Astrocyte (in vitro differentiated cells and primary cell): Measurements from ENCODE around the gene PLD2. TPM values are rescaled to one million over a fixed set of nuclear protein-coding genes. Genes with fewer than 3 reads are reported as not detected.
"Not testable (repeated sequence)": the region's sequence is repeated elsewhere in the genome, so short reads cannot be mapped to it uniquely, and the experiment has no call there.

ENCODE experiments used
- DNase-seq: peaks from one replicate; pipeline ENCODE4 v3.0.0-alpha.2; 2010; ENCODE audit warnings: low read depth
- FAIRE-seq: peaks from 2 replicates; lab custom pipeline; 2011; peaks lifted over from hg19 to GRCh38; lab: Jason Lieb, UNC
- H2AFZ ChIP-seq: 2 replicates; pipeline ENCODE4 v1.6.0; 2012; ENCODE audit warnings: low read depth, low read length, inconsistent platforms
- H3K27ac ChIP-seq: 2 replicates; pipeline ENCODE4 v1.5.1; 2011; ENCODE audit warnings: low read depth, low read length, inconsistent platforms
- H3K27me3 ChIP-seq: 2 replicates; pipeline ENCODE4 v1.6.0; 2011; ENCODE audit warnings: low read length, inconsistent platforms; ENCODE audit not compliant: insufficient read depth
- H3K36me3 ChIP-seq: 2 replicates; pipeline ENCODE4 v1.5.1; 2011; ENCODE audit warnings: low read length, inconsistent platforms; ENCODE audit not compliant: insufficient read depth
- H3K4me1 ChIP-seq: 2 replicates; pipeline ENCODE4 v1.5.1; 2011; ENCODE audit warnings: low read length, inconsistent platforms; ENCODE audit not compliant: insufficient read depth
- H3K4me2 ChIP-seq: 2 replicates; pipeline ENCODE4 v1.6.0; 2012; ENCODE audit warnings: low read length, inconsistent platforms
- H3K4me3 ChIP-seq: 2 replicates; pipeline ENCODE4 v1.5.1; 2011; ENCODE audit warnings: low read depth, mild to moderate bottlenecking, low read length, inconsistent platforms; ENCODE audit not compliant: insufficient read depth
- H3K79me2 ChIP-seq: 2 replicates; pipeline ENCODE4 v1.6.0; 2012; ENCODE audit warnings: mild to moderate bottlenecking, low read length, inconsistent platforms; ENCODE audit not compliant: insufficient read depth
- H3K9ac ChIP-seq: 2 replicates; pipeline ENCODE4 v1.6.0; 2012; ENCODE audit warnings: mild to moderate bottlenecking, low read length, inconsistent platforms
- H3K9me3 ChIP-seq: 2 replicates; pipeline ENCODE4 v1.5.1; 2012; ENCODE audit warnings: low read depth, mild to moderate bottlenecking, low read length, inconsistent platforms; ENCODE audit not compliant: insufficient read depth
- H4K20me1 ChIP-seq: 2 replicates; pipeline ENCODE4 v1.6.0; 2012; ENCODE audit warnings: low read length, inconsistent platforms; ENCODE audit not compliant: insufficient read depth
- H3K27ac Mint-ChIP-seq: one replicate; pipeline ENCODE4 v1.8.0; 2021; ENCODE audit warnings: mild to moderate bottlenecking, mixed read lengths; ENCODE audit not compliant: unreplicated experiment
- H3K27me3 Mint-ChIP-seq: one replicate; pipeline ENCODE4 v1.8.0; 2021; ENCODE audit warnings: low read depth, mixed read lengths; ENCODE audit not compliant: unreplicated experiment
- H3K36me3 Mint-ChIP-seq: one replicate; pipeline ENCODE4 v1.8.0; 2021; ENCODE audit warnings: low read depth, mixed read lengths; ENCODE audit not compliant: unreplicated experiment
- H3K4me1 Mint-ChIP-seq: one replicate; pipeline ENCODE4 v1.8.0; 2021; ENCODE audit warnings: low read depth, mixed read lengths; ENCODE audit not compliant: unreplicated experiment
- H3K4me3 Mint-ChIP-seq: one replicate; pipeline ENCODE4 v1.8.0; 2021; ENCODE audit warnings: mild to moderate bottlenecking, moderate library complexity, mixed read lengths; ENCODE audit not compliant: unreplicated experiment
- H3K9me3 Mint-ChIP-seq: one replicate; pipeline ENCODE4 v1.8.0; 2021; ENCODE audit warnings: mild to moderate bottlenecking, mixed read lengths; ENCODE audit not compliant: unreplicated experiment
- EZH2 ChIP-seq: IDR thresholded peaks from 2 replicates; pipeline ENCODE4 v1.6.1; 2012; ENCODE audit warnings: mild to moderate bottlenecking, low read length, inconsistent platforms; ENCODE audit not compliant: insufficient read depth
- total RNA-seq: library from RNA; stranded (reverse); gene quantifications from 2 replicates; pipeline ENCODE4 v1.2.1, GENCODE V29; 2021
- TF ChIP-seq, protein P1 (sequence below): IDR thresholded peaks from 2 replicates; pipeline ENCODE4 v1.5.1; 2011; ENCODE audit warnings: low read depth, mild to moderate bottlenecking, inconsistent platforms, low read length, moderate library complexity; ENCODE audit not compliant: insufficient read depth

PLD2 gene
- total RNA-seq, 1 donor from 2014 or later, result 29.3 TPM

DNA sequence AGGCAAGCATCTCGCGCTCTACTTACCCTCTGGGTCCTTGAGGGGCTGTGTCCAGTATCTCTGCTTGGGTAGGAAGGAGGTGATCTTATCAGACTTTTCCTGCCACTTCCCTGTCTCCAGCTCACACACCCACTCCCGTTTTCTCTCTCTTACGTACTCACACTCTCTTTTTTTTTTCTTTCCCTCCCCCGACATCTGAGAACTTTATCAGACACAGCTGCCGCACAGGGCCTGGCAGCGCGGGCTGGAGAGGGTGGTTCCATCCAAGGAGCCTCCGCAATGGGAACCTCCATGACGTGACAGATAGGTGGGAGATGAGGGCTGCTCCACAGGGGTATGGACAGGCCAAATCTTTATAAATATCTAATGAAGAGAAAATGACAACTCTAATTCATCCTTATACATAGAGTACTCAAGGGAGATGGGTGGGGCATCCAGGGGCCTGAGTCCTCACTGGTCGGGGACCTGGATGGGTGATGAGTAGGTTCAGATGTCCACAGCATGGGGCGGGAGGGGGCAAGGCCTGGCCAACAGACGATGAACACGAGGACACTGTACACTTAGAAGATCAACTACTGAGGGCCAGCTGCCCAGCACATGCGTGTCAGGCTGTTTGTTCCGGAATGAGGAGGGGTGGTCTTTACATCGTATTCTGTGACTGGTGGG lies 49.5 kb downstream of the PLD2 start:
- Histone ChIP-seq H3K27ac (no peak overlapping the region), H3K9ac (no peak overlapping the region), H3K9me3 (no peaks in the 10 kb centered on the region), H3K36me3 (no peaks in the 10 kb centered on the region), H3K79me2 (peaks cover 22% of the 10 kb centered on the region), H3K4me3 (no peak overlapping the region), H4K20me1 (peaks cover 68% of the 10 kb centered on the region), H3K27me3 (no peaks in the 10 kb centered on the region), H3K4me2 (no peak overlapping the region), H3K4me1 (peaks cover 18% of the 10 kb centered on the region), H2AFZ (no peak overlapping the region)
- H3K4me1 Mint-ChIP-seq, result peaks cover 41% of the 10 kb centered on the region
- peaks cover 2% of the 10 kb centered on the region for H3K9me3 Mint-ChIP-seq
- FAIRE-seq (no peak), DNase-seq (no peak)
- peaks cover 17% of the 10 kb centered on the region for H3K36me3 Mint-ChIP-seq
- H3K27me3 Mint-ChIP-seq, result no peaks in the 10 kb centered on the region
- peak overlapping the region; percentile 5 for H3K4me3 Mint-ChIP-seq
- H3K27ac Mint-ChIP-seq, result peak overlapping the region; percentile 67
- TF ChIP-seq, protein P1, sequence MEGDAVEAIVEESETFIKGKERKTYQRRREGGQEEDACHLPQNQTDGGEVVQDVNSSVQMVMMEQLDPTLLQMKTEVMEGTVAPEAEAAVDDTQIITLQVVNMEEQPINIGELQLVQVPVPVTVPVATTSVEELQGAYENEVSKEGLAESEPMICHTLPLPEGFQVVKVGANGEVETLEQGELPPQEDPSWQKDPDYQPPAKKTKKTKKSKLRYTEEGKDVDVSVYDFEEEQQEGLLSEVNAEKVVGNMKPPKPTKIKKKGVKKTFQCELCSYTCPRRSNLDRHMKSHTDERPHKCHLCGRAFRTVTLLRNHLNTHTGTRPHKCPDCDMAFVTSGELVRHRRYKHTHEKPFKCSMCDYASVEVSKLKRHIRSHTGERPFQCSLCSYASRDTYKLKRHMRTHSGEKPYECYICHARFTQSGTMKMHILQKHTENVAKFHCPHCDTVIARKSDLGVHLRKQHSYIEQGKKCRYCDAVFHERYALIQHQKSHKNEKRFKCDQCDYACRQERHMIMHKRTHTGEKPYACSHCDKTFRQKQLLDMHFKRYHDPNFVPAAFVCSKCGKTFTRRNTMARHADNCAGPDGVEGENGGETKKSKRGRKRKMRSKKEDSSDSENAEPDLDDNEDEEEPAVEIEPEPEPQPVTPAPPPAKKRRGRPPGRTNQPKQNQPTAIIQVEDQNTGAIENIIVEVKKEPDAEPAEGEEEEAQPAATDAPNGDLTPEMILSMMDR, result no peak
- TF ChIP-seq EZH2, result no peak

- Histone ChIP-seq H3K9ac (no peak overlapping the region), H3K27ac (no peak overlapping the region), H3K4me2 (no peak overlapping the region), H4K20me1 (peaks cover 65% of the 10 kb centered on the region), H3K27me3 (no peaks in the 10 kb centered on the region), H2AFZ (no peak overlapping the region), H3K9me3 (no peaks in the 10 kb centered on the region), H3K79me2 (peaks cover 23% of the 10 kb centered on the region), H3K4me1 (peaks cover 18% of the 10 kb centered on the region), H3K4me3 (no peak overlapping the region), H3K36me3 (no peaks in the 10 kb centered on the region)
- H3K36me3 Mint-ChIP-seq, result peaks cover 19% of the 10 kb centered on the region
- peaks cover 41% of the 10 kb centered on the region for H3K4me1 Mint-ChIP-seq
- no peak overlapping the region for H3K27ac Mint-ChIP-seq
- TF ChIP-seq EZH2, result no peak
- TF ChIP-seq, protein P1, result no peak
- FAIRE-seq, result no peak
- no peaks in the 10 kb centered on the region for H3K27me3 Mint-ChIP-seq
- H3K9me3 Mint-ChIP-seq, result peaks cover 2% of the 10 kb centered on the region
- H3K4me3 Mint-ChIP-seq, result no peak overlapping the region
- no peak for DNase-seq
Observed at GRCh38 chr17:4856937-4857314, 50.0 kb downstream of the PLD2 start.

DNA sequence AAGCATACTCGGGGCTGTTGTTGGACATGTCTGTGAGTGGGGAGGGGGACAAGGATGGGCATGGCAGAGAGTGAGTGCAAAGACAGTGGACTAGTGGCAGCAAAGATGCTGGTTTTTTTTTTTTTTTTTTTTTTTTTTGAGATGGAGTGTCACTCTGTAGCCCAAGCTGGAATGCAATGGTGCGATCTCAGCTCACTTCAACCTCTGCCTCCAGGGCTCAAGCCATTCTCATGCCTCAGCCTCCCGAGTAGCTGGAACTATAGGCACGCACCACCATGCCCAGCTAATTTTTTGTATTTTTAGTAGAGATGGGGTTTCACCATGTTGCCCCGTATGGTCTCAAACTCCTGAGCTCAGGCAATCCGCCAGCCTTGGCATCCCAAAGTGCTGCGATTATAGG lies 50.4 kb downstream of the PLD2 start:
- H3K79me2 ChIP-seq, result peaks cover 25% of the 10 kb centered on the region
- FAIRE-seq, DNase-seq, H3K4me3 ChIP-seq, H3K27me3 ChIP-seq, H3K9ac ChIP-seq, H3K9me3 Mint-ChIP-seq, H3K36me3 ChIP-seq, H2AFZ ChIP-seq, H3K9me3 ChIP-seq, H3K27ac Mint-ChIP-seq, H3K27me3 Mint-ChIP-seq, H3K27ac ChIP-seq, H3K4me3 Mint-ChIP-seq: not testable (repeated sequence)
- Mint-ChIP-seq H3K36me3 (peaks cover 20% of the 10 kb centered on the region), H3K4me1 (peaks cover 36% of the 10 kb centered on the region)
- H3K4me1 ChIP-seq, result peaks cover 15% of the 10 kb centered on the region
- H3K4me2 ChIP-seq, result peak overlapping the region; percentile 28
- peaks cover 63% of the 10 kb centered on the region for H4K20me1 ChIP-seq
